ENCODE measurements around the gene SORCS2. TPM values are rescaled to one million over a fixed set of nuclear protein-coding genes. Genes with fewer than 3 reads are reported as not detected.

Gene SORCS2
- polyA plus RNA-seq, 1 of the 3 experiments (the other 2 are of a cell fraction) = 1.6 TPM

DNA sequence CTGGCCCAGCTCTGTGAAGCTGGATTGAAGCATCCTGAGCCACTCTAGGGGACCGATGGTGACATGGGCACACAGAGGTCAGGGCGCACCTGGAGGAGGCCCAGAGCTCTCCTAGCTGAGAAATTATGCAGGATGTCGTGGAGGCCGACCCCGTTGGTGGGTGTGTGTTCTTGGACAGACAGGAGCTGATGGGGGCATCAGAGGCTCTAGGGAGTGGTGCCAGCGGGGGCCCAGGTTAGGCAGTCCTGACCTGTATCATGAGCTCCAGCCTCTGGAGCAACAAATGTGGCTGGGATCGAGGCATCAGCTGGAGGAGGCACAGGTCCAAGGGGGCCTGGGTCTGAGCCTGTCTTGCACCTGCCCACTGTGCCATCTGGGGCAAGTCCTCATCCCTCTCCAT lies 367.0 kb downstream of the SORCS2 start (continued):
- TF ChIP-seq, protein P1, sequence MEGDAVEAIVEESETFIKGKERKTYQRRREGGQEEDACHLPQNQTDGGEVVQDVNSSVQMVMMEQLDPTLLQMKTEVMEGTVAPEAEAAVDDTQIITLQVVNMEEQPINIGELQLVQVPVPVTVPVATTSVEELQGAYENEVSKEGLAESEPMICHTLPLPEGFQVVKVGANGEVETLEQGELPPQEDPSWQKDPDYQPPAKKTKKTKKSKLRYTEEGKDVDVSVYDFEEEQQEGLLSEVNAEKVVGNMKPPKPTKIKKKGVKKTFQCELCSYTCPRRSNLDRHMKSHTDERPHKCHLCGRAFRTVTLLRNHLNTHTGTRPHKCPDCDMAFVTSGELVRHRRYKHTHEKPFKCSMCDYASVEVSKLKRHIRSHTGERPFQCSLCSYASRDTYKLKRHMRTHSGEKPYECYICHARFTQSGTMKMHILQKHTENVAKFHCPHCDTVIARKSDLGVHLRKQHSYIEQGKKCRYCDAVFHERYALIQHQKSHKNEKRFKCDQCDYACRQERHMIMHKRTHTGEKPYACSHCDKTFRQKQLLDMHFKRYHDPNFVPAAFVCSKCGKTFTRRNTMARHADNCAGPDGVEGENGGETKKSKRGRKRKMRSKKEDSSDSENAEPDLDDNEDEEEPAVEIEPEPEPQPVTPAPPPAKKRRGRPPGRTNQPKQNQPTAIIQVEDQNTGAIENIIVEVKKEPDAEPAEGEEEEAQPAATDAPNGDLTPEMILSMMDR (IDR thresholded peaks at IDR 0.05) = no peak
- TF ChIP-seq, protein P2, sequence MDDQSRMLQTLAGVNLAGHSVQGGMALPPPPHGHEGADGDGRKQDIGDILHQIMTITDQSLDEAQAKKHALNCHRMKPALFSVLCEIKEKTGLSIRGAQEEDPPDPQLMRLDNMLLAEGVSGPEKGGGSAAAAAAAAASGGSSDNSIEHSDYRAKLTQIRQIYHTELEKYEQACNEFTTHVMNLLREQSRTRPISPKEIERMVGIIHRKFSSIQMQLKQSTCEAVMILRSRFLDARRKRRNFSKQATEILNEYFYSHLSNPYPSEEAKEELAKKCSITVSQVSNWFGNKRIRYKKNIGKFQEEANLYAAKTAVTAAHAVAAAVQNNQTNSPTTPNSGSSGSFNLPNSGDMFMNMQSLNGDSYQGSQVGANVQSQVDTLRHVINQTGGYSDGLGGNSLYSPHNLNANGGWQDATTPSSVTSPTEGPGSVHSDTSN (IDR thresholded peaks at IDR 0.05) = no peak

GRCh38 chr4:7559741-7560395 lies 367.5 kb downstream of the SORCS2 start:
- ChIA-PET CTCF (interaction anchor here (1.0 to 1.7 kb wide), 2 partner anchors 10 to 12 kb away, joined by 3 to 4 read pairs; no protein-coding TSS in a partner anchor), POLR2A (no interaction called here)
- WGBS (ENCODE audit: low lambda C conversion rate) = 81% methylated on average over 13 of the region's 16 CpGs

More at GRCh38 chr4:7559741-7560395, 367.5 kb downstream of the SORCS2 start:
- Histone ChIP-seq H3K4me2 (no peak overlapping the region), H2AFZ (ENCODE audit: low read depth) (no peak overlapping the region), H3K4me1 (ENCODE audit: control insufficient read depth in 1 of 2, insufficient read depth in 2 of 2, low read depth in 1 of 2, low read length in 1 of 2) (0 out of 4 replicates have a peak, but pooled peaks cover 0 to 7% of the 10 kb centered on the region in 2 experiments), H3K27ac (ENCODE audit: low read depth in 2 of 2, low read length in 1 of 2) (no peak overlapping the region), H3K79me2 (ENCODE audit: insufficient read depth) (no peaks in the 10 kb centered on the region), H3K36me3 (replicated peaks in 1 of 2; ENCODE audit: control insufficient read depth in 1 of 2, insufficient read depth in 2 of 2, low read length in 1 of 2) (no peaks in the 10 kb centered on the region), H3K9me2 (no peaks in the 10 kb centered on the region), H3K9me3 (no peaks in the 10 kb centered on the region), H4K20me1 (ENCODE audit: insufficient read depth) (no peaks in the 10 kb centered on the region), H3K27me3 (ENCODE audit: insufficient read depth) (no peaks in the 10 kb centered on the region), H3F3A (replicated peaks; ENCODE audit: insufficient read depth) (peaks cover 5% of the 10 kb centered on the region), H3K4me3 (ENCODE audit: low read depth in 2 of 2, low read length in 1 of 2) (no peak overlapping the region), H3K9ac (no peak overlapping the region)
- no peak for TF ChIP-seq USF2 (IDR thresholded peaks at IDR 0.05; ENCODE audit: borderline replicate concordance, low read depth, low read length)
- TF ChIP-seq ZBTB33 (IDR thresholded peaks at IDR 0.05; ENCODE audit: borderline replicate concordance, low read depth) = no peak
- TF ChIP-seq FOSL2 (IDR thresholded peaks at IDR 0.05; ENCODE audit: borderline replicate concordance, low read depth) = no peak
- TF ChIP-seq NFIC (IDR thresholded peaks at IDR 0.05; ENCODE audit: borderline replicate concordance) = no peak
- no peak for TF ChIP-seq EZH2phosphoT487 (IDR thresholded peaks at IDR 0.05; ENCODE audit: borderline replicate concordance, low read depth)
- no peak for TF ChIP-seq GATA2 (CRISPR knock-in tag; IDR thresholded peaks at IDR 0.05)
- TF ChIP-seq TAF1 (IDR thresholded peaks at IDR 0.05; ENCODE audit: borderline replicate concordance, low read depth, low read length) = no peak
- TF ChIP-seq CHD2 (IDR thresholded peaks at IDR 0.05; ENCODE audit: low read length, partially characterized antibody) = no peak
- TF ChIP-seq, protein P3, sequence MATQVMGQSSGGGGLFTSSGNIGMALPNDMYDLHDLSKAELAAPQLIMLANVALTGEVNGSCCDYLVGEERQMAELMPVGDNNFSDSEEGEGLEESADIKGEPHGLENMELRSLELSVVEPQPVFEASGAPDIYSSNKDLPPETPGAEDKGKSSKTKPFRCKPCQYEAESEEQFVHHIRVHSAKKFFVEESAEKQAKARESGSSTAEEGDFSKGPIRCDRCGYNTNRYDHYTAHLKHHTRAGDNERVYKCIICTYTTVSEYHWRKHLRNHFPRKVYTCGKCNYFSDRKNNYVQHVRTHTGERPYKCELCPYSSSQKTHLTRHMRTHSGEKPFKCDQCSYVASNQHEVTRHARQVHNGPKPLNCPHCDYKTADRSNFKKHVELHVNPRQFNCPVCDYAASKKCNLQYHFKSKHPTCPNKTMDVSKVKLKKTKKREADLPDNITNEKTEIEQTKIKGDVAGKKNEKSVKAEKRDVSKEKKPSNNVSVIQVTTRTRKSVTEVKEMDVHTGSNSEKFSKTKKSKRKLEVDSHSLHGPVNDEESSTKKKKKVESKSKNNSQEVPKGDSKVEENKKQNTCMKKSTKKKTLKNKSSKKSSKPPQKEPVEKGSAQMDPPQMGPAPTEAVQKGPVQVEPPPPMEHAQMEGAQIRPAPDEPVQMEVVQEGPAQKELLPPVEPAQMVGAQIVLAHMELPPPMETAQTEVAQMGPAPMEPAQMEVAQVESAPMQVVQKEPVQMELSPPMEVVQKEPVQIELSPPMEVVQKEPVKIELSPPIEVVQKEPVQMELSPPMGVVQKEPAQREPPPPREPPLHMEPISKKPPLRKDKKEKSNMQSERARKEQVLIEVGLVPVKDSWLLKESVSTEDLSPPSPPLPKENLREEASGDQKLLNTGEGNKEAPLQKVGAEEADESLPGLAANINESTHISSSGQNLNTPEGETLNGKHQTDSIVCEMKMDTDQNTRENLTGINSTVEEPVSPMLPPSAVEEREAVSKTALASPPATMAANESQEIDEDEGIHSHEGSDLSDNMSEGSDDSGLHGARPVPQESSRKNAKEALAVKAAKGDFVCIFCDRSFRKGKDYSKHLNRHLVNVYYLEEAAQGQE (IDR thresholded peaks at IDR 0.05; ENCODE audit: low read depth, low read length) = no peak
- no peak for TF ChIP-seq JUND (IDR thresholded peaks at IDR 0.05)
- no peak for TF ChIP-seq MEF2A (IDR thresholded peaks at IDR 0.05; ENCODE audit: borderline replicate concordance, low read depth)
- TF ChIP-seq, protein P4, sequence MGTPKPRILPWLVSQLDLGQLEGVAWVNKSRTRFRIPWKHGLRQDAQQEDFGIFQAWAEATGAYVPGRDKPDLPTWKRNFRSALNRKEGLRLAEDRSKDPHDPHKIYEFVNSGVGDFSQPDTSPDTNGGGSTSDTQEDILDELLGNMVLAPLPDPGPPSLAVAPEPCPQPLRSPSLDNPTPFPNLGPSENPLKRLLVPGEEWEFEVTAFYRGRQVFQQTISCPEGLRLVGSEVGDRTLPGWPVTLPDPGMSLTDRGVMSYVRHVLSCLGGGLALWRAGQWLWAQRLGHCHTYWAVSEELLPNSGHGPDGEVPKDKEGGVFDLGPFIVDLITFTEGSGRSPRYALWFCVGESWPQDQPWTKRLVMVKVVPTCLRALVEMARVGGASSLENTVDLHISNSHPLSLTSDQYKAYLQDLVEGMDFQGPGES (IDR thresholded peaks at IDR 0.05; ENCODE audit: low read depth, low read length) = no peak
- TF ChIP-seq TEAD4 (IDR thresholded peaks at IDR 0.05; ENCODE audit: borderline replicate concordance, insufficient read depth) = no peak
- no peak for TF ChIP-seq YY1 (IDR thresholded peaks at IDR 0.05; ENCODE audit: low read depth)
- TF ChIP-seq MXI1 (IDR thresholded peaks at IDR 0.05; ENCODE audit: low read depth, low read length) = no peak
- TF ChIP-seq RFX5 (IDR thresholded peaks at IDR 0.05; ENCODE audit: low read length) = no peak
- TF ChIP-seq GABPA (IDR thresholded peaks at IDR 0.05; ENCODE audit: low read depth) = no peak
- no peak for DNase-seq

Measured in SK-N-SH (cell line).